Adrenal gland (tissue), 12 donors: Measurements from ENCODE around the gene PSAT1. TPM values are rescaled to one million over a fixed set of nuclear protein-coding genes. Genes with fewer than 3 reads are reported as not detected.

Experiments
- DNase-seq, 7 donors: peaks; one replicate each; pipeline ENCODE4 v3.0.0-alpha.2; 2019 to 2020
- H3K27ac ChIP-seq, 5 donors: fragments of 200-600 bp; sonication (generic) in 4 of 5; 1 replicate in 3 of 5; 2 replicates in 2 of 5; pipeline versions ENCODE4 v1.5.1 to v1.8.0; 2016 to 2020; ENCODE audit warnings: mild to moderate bottlenecking in 1 of 5
- H3K27me3 ChIP-seq: fragments of 200-600 bp; 2 replicates; pipeline ENCODE4 v1.8.0; 2021
- H3K36me3 ChIP-seq, 2 donors: fragments of 200-600 bp; replicated peaks in 1 of 2; 1 replicate in 1 of 2; 2 replicates in 1 of 2; pipeline versions ENCODE4 v1.5.1 to v1.8.0; 2018 to 2022
- H3K4me1 ChIP-seq, 2 donors: fragments of 200-600 bp; replicated peaks in 1 of 2; 1 replicate in 1 of 2; 2 replicates in 1 of 2; pipeline versions ENCODE4 v1.5.1 to v1.8.0; 2018 to 2021
- H3K4me3 ChIP-seq, 4 donors: fragments of 200-600 bp; sonication (generic) in 3 of 4; one replicate each; pipeline ENCODE4 v1.5.1; 2016 to 2018
- H3K9me3 ChIP-seq, 3 donors: fragments of 200-600 bp; sonication (generic) in 1 of 3; replicated peaks in 1 of 3; 1 replicate in 2 of 3; 2 replicates in 1 of 3; pipeline versions ENCODE4 v1.5.1 to v1.8.0; 2016 to 2021
- CTCF ChIP-seq, 6 experiments: fragments of 450-650 bp in 4 of 6; fragments of 200-600 bp in 2 of 6; sonication (generic) in 1 of 6; IDR thresholded peaks; 1 replicate in 5 of 6; 2 replicates in 1 of 6; pipeline versions ENCODE4 v1.5.1 to v1.8.0; 2016 to 2021; ENCODE audit warnings: antibody characterized with exemption in 6 of 6, mild to moderate bottlenecking in 2 of 6, moderate library complexity in 1 of 6
- POLR2A ChIP-seq, 2 donors: fragments of 450-650 bp; IDR thresholded peaks; one replicate each; pipeline ENCODE4 v1.6.1; 2017; ENCODE audit warnings: antibody characterized with exemption in 2 of 2, mild to moderate bottlenecking in 2 of 2, moderate library complexity in 1 of 2
- WGBS, 4 donors: extraction: QIAGEN DNeasy Blood & Tissue Kit in 2 of 4; methylation state at CpG; one replicate each; pipeline versions ENCODE4 v1.1.5 to v1.1.7; 2013 to 2017; 5-methylcytosine and 5-hydroxymethylcytosine counted together
- intact Hi-C, 2 donors: fragments of 100-400 bp; cut with DNase I; formaldehyde crosslinking; loops; one replicate each; pipeline versions ENCODE4 v1.14.1 to v1.15.0; 2022 to 2023
- polyA plus RNA-seq, 3 donors: library from polyadenylated mRNA; stranded (reverse); fragments of 200-250 nt in 2 of 3; fragments of 350-450 nt in 1 of 3; fragmentation: Illumina TruSeq in 1 of 3; extraction: RNeasy Lipid Tissue Mini Kit (QIAGEN cat#74804) in 1 of 3; gene quantifications; one replicate each; pipeline ENCODE4 v1.2.3, GENCODE V29; 2013 to 2014
- total RNA-seq, 9 donors: library from RNA; depleted of rRNA in 4 of 9; stranded (reverse); fragments of >200 nt in 4 of 9; fragments of 120-200 nt in 1 of 9; fragmentation: NEBNext Ultra II Directional in 1 of 9; extraction: Animal tissue kit (Norgen Biotek cat#: 25700) in 1 of 9; gene quantifications; one replicate each; pipeline versions ENCODE4 v1.1.0 to v1.2.4, GENCODE V29; 2013 to 2023
- donor health status: healthy with polysubstance abuse.
- donor health status: Bipolar disorder and iron deficiency.
- donor health status: DM: yes; HTN: yes; CAD: no.
- donor health status: DM: no; HTN: no; CAD: no.
- donor health status: DM: no; HTN: no; CAD: no.
- donor health status: DM: yes; HTN: yes; CAD: no.

Gene PSAT1
- total and polyA plus RNA-seq, 12 donors = 20.5 to 168 (median 73.1) TPM

- intact Hi-C loops = no loop called here
- Histone ChIP-seq H3K36me3 (peaks cover 0 to 6% of the 10 kb centered on the region in 2 donors), H3K27ac (peak overlapping the region in 1 of 5 donors; percentile 38), H3K4me1 (peaks cover 7 to 12% of the 10 kb centered on the region in 2 donors), H3K4me3 (no peak overlapping the region), H3K27me3 (no peaks in the 10 kb centered on the region), H3K9me3 (no peaks in the 10 kb centered on the region)
- no peak for DNase-seq
- 79 to 89% (median 85%) methylated on average over 10 of the region's 10 CpGs for WGBS, 4 donors
- TF ChIP-seq POLR2A (IDR thresholded peaks at IDR 0.05) (no peak), CTCF (IDR thresholded peaks at IDR 0.05) (no peak)
Measured at GRCh38 chr9:78324068-78324650, 27.2 kb downstream of the PSAT1 start.

GRCh38 chr9:78324682-78325081 is 27.8 kb downstream of the PSAT1 start:
- Histone ChIP-seq H3K4me1 (peaks cover 7 to 12% of the 10 kb centered on the region in 2 donors), H3K27me3 (no peaks in the 10 kb centered on the region), H3K4me3 (no peak overlapping the region), H3K36me3 (peaks cover 0 to under 1% of the 10 kb centered on the region in 2 donors), H3K27ac (peak overlapping the region in 2 of 5 donors; percentile 38 to 52), H3K9me3 (no peaks in the 10 kb centered on the region)
- intact Hi-C loops = no loop called here
- TF ChIP-seq CTCF (IDR thresholded peaks at IDR 0.05) = no peak
- no peak for TF ChIP-seq POLR2A (IDR thresholded peaks at IDR 0.05)
- no peak for DNase-seq
- 96 to 98% (median 97%) methylated on average over 8 of the region's 8 CpGs for WGBS, 4 donors

GRCh38 chr9:78325343-78325742 is 28.4 kb downstream of the PSAT1 start:
- Histone ChIP-seq H3K27me3 (no peaks in the 10 kb centered on the region), H3K9me3 (no peaks in the 10 kb centered on the region), H3K27ac (peak overlapping the region in 2 of 5 donors; percentile 38 to 52), H3K4me3 (no peak overlapping the region), H3K4me1 (peaks cover 7 to 12% of the 10 kb centered on the region in 2 donors), H3K36me3 (no peaks in the 10 kb centered on the region)
- WGBS, 4 donors = 14 to 24% (median 19%) methylated on average over 6 of the region's 6 CpGs
- TF ChIP-seq POLR2A (IDR thresholded peaks at IDR 0.05) (no peak), CTCF (IDR thresholded peaks at IDR 0.05) (no peak)
- DNase-seq = peak; percentile 50 to 93 (median 90)
- intact Hi-C loops = no loop called here

GRCh38 chr9:78325846-78326360 is 29.0 kb downstream of the PSAT1 start:
- intact Hi-C loops = no loop called here
- TF ChIP-seq CTCF (IDR thresholded peaks at IDR 0.05) (no peak), POLR2A (IDR thresholded peaks at IDR 0.05) (no peak)
- 72 to 81% (median 78%) methylated on average over 5 of the region's 5 CpGs for WGBS, 4 donors
- no peaks in the 10 kb centered on the region for H3K27me3 ChIP-seq
- no peaks in the 10 kb centered on the region for H3K36me3 ChIP-seq
- peaks cover 7 to 12% of the 10 kb centered on the region in 2 donors for H3K4me1 ChIP-seq
- no peak for DNase-seq
- H3K27ac ChIP-seq = peak overlapping the region in 1 of 5 donors; percentile 38
- H3K9me3 ChIP-seq = no peaks in the 10 kb centered on the region
- H3K4me3 ChIP-seq = no peak overlapping the region
